GM12875 (cell line): ENCODE data around the gene BBIP1.

ENCODE experiments used
- H3K4me3 ChIP-seq: one replicate; pipeline ENCODE4 v1.5.1; 2011; ENCODE audit warnings: low read depth, low read length, control low read depth
- TF ChIP-seq, protein P1 (sequence below): IDR thresholded peaks from 2 replicates; pipeline ENCODE4 v1.5.1; 2011; ENCODE audit warnings: low read depth, mild to moderate bottlenecking, control low read depth, inconsistent platforms, low read length, moderate library complexity, borderline replicate concordance; ENCODE audit not compliant: insufficient read depth

Gene BBIP1

DNA sequence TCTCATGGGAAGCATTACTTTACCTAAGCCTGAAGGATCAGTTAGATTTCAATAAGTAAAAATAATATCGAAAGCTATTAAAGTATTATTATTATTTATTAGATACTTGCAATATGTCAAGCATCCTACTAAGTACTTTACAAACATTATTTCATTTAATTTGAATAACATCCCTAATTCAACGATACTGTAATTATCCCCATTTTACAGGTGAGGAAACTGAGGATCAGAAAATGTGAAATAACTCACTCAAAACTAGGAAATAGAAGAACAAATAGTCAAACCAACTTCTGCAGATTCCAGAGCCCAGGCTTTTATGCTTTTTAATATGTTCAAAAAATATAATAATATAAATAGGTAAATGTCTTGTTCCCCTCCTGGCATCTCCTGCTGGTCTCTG, 57.5 kb downstream of the BBIP1 start:
- TF ChIP-seq, protein P1, sequence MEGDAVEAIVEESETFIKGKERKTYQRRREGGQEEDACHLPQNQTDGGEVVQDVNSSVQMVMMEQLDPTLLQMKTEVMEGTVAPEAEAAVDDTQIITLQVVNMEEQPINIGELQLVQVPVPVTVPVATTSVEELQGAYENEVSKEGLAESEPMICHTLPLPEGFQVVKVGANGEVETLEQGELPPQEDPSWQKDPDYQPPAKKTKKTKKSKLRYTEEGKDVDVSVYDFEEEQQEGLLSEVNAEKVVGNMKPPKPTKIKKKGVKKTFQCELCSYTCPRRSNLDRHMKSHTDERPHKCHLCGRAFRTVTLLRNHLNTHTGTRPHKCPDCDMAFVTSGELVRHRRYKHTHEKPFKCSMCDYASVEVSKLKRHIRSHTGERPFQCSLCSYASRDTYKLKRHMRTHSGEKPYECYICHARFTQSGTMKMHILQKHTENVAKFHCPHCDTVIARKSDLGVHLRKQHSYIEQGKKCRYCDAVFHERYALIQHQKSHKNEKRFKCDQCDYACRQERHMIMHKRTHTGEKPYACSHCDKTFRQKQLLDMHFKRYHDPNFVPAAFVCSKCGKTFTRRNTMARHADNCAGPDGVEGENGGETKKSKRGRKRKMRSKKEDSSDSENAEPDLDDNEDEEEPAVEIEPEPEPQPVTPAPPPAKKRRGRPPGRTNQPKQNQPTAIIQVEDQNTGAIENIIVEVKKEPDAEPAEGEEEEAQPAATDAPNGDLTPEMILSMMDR, result no peak
- no peak overlapping the region for H3K4me3 ChIP-seq

- TF ChIP-seq, protein P1, result no peak
- H3K4me3 ChIP-seq, result no peak overlapping the region
Measured at GRCh38 chr10:110860576-110861241, 58.3 kb downstream of the BBIP1 start.

GRCh38 chr10:110859973-110860376, 59.0 kb downstream of the BBIP1 start:
- TF ChIP-seq, protein P1, result no peak
- no peak overlapping the region for H3K4me3 ChIP-seq

DNA sequence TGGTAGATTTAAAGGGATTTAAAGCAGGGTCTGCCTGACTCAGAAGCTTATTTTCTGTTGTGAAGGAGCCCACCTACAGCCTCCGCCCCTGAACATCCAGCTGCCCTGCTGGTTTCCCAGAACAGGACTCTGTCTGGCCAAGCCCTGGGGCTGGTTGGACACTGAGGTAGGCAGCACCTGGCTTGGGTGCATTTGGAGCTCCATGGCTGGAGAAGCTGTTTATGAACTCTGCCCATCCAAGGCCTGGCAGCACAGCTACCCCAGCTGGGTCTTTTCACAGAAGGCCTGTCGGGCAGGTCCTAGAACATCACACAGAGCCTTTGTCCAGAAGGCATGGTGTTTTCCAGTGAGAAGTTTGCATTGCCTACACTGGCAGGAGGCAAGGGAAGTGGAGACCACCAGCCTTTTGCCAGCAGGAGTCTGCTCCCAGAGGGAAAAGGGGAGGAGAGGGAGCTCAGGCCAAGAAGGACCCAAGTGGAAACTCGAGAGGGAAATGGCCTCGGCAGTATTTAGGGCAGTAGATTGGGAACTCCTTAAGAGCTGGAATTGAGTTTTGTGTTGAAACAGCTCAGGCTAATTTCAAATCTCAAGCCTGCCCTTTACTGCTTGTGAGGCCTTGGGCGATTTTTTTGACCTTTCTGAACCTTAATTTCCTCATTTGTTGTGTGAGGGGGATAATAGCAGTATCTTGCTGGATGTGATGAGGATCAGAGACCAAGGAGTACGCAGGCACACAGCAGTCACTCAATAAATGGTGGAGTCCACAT, 59.6 kb downstream of the BBIP1 start:
- H3K4me3 ChIP-seq, result no peak overlapping the region
- TF ChIP-seq, protein P1, result no peak

DNA sequence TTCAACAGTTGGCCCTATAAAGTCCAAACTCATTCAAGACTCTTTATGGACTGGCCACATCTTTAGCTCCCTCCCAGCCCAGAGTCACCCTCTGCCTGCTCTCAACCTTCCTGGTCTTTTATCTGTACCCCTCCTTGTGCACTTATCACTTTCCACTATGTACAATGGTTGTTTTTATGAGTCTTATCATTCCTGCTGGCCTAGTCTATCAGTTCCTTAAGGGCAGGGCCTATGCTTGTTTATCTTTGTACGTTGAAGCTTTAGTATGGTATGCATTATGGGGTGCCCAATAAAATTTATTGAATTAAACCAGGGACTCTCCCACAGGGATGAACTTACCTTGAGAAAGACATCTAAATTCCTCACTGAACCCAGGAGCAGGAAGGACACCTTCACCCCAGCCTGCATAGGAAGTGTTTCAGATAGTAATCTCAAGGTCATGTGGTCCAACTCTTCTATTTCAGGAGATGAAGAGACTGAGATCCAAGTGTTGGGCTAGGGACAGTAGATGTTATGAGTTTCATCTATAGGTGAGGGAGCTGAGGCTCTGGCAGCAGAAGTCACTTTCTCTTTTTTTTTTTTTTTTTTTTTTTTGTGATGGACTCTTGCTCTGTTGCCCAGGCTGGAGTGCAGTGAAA, 60.6 kb downstream of the BBIP1 start:
- no peak overlapping the region for H3K4me3 ChIP-seq
- TF ChIP-seq, protein P1, result no peak

GRCh38 chr10:110857265-110858171, 61.5 kb downstream of the BBIP1 start:
- no peak overlapping the region for H3K4me3 ChIP-seq
- TF ChIP-seq, protein P1, result no peak
